IPS DF 6.9 (cell line): ENCODE results near the gene SKAP1.
"Not testable (repeated sequence)": the region's sequence is repeated elsewhere in the genome, so short reads cannot be mapped to it uniquely, and the experiment has no call there.

ENCODE experiments used
- DNase-seq: peaks from one replicate; pipeline ENCODE4 v3.0.0-alpha.2; 2013; ENCODE audit warnings: low read depth, low spot score
- H3K27ac ChIP-seq: one replicate; pipeline ENCODE4 v1.5.1; 2013; ENCODE audit warnings: low read length, control low read depth
- H3K27me3 ChIP-seq: 2 replicates; pipeline ENCODE4 v1.6.1; 2013; ENCODE audit warnings: mild to moderate bottlenecking, low read length; ENCODE audit not compliant: control insufficient read depth, insufficient read depth
- H3K36me3 ChIP-seq: 2 replicates; pipeline ENCODE4 v1.6.1; 2013; ENCODE audit warnings: low read length; ENCODE audit not compliant: control insufficient read depth, insufficient read depth
- H3K4me1 ChIP-seq: 2 replicates; pipeline ENCODE4 v1.6.1; 2013; ENCODE audit warnings: low read length; ENCODE audit not compliant: control insufficient read depth, insufficient read depth
- H3K4me3 ChIP-seq: 2 replicates; pipeline ENCODE4 v1.5.1; 2013; ENCODE audit warnings: mild to moderate bottlenecking, low read length
- H3K9me3 ChIP-seq: 2 replicates; pipeline ENCODE4 v1.6.1; 2013; ENCODE audit warnings: low read length, inconsistent platforms; ENCODE audit not compliant: control insufficient read depth, insufficient read depth
- WGBS: extraction: QIAGEN DNeasy Blood & Tissue Kit; methylation state at CpG from one replicate; pipeline ENCODE4 v1.1.7; 2013; ENCODE audit warnings: mixed read lengths, missing lambda C conversion rate; ENCODE audit not compliant: insufficient read length, insufficient coverage; 5-methylcytosine and 5-hydroxymethylcytosine counted together

Gene SKAP1

DNA sequence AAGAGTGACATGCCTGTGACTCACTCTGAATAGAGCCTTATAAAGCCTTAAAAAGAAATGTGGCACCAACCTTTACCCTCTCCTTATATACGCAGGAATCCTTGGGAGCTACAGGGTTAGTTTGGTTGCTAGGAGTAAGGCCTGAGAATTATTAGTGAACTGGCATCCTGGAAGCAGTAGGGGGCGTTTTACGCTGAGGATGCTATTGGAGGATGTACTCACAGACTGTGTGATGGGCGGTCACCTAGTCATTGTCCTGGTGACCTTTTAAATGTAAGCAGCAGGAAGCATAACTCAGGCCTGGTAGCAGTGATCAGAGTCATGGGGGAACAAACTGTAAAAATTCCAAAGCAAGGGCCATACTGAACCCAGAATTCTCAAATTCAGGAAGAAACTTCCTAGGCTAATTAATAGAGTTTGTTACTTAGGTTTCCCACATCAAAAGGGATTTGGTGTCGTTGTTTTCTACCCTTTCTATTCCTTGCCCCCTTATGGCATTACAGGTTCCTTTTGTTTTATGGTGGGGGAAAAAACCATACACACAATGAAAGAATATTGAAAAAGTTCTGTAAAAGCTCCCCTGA lies 168.6 kb downstream of the SKAP1 start:
- Histone ChIP-seq H3K27ac (no peak overlapping the region), H3K36me3 (no peaks in the 10 kb centered on the region), H3K4me1 (no peaks in the 10 kb centered on the region), H3K27me3 (no peaks in the 10 kb centered on the region), H3K4me3 (no peak overlapping the region), H3K9me3 (no peaks in the 10 kb centered on the region)
- WGBS = no CpG with 5 or more reads among the region's 5 CpGs
- DNase-seq = peak; percentile 81

DNA sequence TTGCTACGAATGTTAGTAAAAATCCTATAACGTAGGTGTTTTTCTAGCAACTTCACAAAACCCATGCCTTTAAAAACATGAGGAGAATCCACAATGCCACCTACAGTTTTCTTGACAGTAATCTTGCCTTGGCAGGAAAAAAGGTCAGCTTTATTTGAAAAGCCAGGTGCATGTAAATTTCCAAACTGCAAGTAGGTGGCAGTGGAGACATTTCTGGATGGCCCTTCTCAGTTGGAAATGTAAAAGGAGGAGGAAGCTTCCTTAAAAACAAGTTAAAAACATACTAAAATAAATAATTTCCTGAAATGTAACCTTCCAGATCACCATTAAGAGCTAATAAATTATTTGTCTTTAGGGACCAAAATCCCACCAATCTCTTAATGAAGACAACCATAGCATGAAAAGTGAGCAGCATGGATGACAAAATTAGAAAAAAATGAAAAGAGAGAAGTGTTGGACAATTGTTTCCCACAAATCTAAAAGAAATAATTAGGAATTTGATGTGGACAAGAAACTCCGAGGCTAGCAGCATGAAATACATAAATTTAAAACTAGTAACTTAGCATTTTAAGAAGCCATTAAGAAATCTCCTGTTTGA lies 170.2 kb downstream of the SKAP1 start:
- H3K27ac ChIP-seq = no peak overlapping the region
- H3K4me3 ChIP-seq = no peak overlapping the region
- no peaks in the 10 kb centered on the region for H3K27me3 ChIP-seq
- no peaks in the 10 kb centered on the region for H3K4me1 ChIP-seq
- H3K9me3 ChIP-seq = no peaks in the 10 kb centered on the region
- WGBS = no CpG with 5 or more reads among the region's 3 CpGs
- H3K36me3 ChIP-seq = no peaks in the 10 kb centered on the region
- DNase-seq = peak; percentile 18

GRCh38 chr17:48258331-48258730 lies 171.7 kb downstream of the SKAP1 start:
- Histone ChIP-seq H3K4me1 (no peaks in the 10 kb centered on the region), H3K27ac (no peak overlapping the region), H3K9me3 (no peaks in the 10 kb centered on the region), H3K27me3 (no peaks in the 10 kb centered on the region), H3K4me3 (no peak overlapping the region), H3K36me3 (no peaks in the 10 kb centered on the region)
- WGBS = no CpG with 5 or more reads among the region's 1 CpG
- DNase-seq = no peak

GRCh38 chr17:48255759-48256158 lies 174.3 kb downstream of the SKAP1 start:
- H3K4me3 ChIP-seq = no peak overlapping the region
- no peaks in the 10 kb centered on the region for H3K4me1 ChIP-seq
- DNase-seq = no peak
- no CpG with 5 or more reads among the region's 4 CpGs for WGBS
- no peaks in the 10 kb centered on the region for H3K36me3 ChIP-seq
- H3K27me3 ChIP-seq = no peaks in the 10 kb centered on the region
- H3K9me3 ChIP-seq = no peaks in the 10 kb centered on the region
- H3K27ac ChIP-seq = no peak overlapping the region

- no CpG with 5 or more reads among the region's 1 CpG for WGBS
- Histone ChIP-seq H3K27me3 (no peaks in the 10 kb centered on the region), H3K9me3 (no peaks in the 10 kb centered on the region), H3K4me1 (no peaks in the 10 kb centered on the region), H3K27ac (no peak overlapping the region), H3K36me3 (no peaks in the 10 kb centered on the region), H3K4me3 (no peak overlapping the region)
- DNase-seq = no peak
Observed at GRCh38 chr17:48254896-48255295, 175.1 kb downstream of the SKAP1 start.

- Histone ChIP-seq H3K4me3 (no peak overlapping the region), H3K36me3 (no peaks in the 10 kb centered on the region), H3K27me3 (no peaks in the 10 kb centered on the region), H3K4me1 (no peaks in the 10 kb centered on the region), H3K9me3 (no peaks in the 10 kb centered on the region), H3K27ac (no peak overlapping the region)
- WGBS = no CpG with 5 or more reads among the region's 2 CpGs
- no peak for DNase-seq
Observed at GRCh38 chr17:48253975-48254374, 176.0 kb downstream of the SKAP1 start.

GRCh38 chr17:48251950-48252349 lies 178.1 kb downstream of the SKAP1 start:
- no peaks in the 10 kb centered on the region for H3K36me3 ChIP-seq
- WGBS = no CpG with 5 or more reads among the region's 3 CpGs
- no peaks in the 10 kb centered on the region for H3K4me1 ChIP-seq
- no peaks in the 10 kb centered on the region for H3K27me3 ChIP-seq
- DNase-seq = no peak
- no peak overlapping the region for H3K4me3 ChIP-seq
- no peak overlapping the region for H3K27ac ChIP-seq
- no peaks in the 10 kb centered on the region for H3K9me3 ChIP-seq

DNA sequence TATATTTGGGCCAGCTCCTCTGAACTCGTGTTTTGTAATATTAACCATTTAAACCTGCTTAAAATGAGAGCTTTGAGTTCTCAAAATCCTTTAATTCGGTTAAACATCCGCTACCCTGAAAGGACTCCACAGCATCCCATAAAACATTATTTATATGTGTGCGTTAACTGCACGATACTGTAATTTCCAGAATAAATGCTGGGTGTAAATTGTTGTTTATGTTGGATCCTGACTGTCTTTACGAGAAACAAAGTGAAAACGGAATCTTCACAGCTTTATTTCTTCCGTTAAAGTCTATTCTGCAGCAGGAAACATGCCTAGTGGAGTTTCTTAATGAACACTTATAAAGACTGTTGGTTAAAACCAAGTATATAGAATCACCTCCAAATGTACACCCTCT lies 179.1 kb downstream of the SKAP1 start:
- DNase-seq = no peak
- no CpG with 5 or more reads among the region's 8 CpGs for WGBS
- Histone ChIP-seq H3K4me3 (no peak overlapping the region), H3K36me3 (no peaks in the 10 kb centered on the region), H3K27me3 (no peaks in the 10 kb centered on the region), H3K4me1 (no peaks in the 10 kb centered on the region), H3K27ac (no peak overlapping the region), H3K9me3 (no peaks in the 10 kb centered on the region)

- H3K27ac ChIP-seq, H3K4me1 ChIP-seq, DNase-seq, H3K9me3 ChIP-seq, H3K36me3 ChIP-seq, H3K4me3 ChIP-seq, H3K27me3 ChIP-seq: not testable (repeated sequence)
- WGBS = no CpG with 5 or more reads among the region's 5 CpGs
Observed at GRCh38 chr17:48250059-48250458, 180.0 kb downstream of the SKAP1 start.

DNA sequence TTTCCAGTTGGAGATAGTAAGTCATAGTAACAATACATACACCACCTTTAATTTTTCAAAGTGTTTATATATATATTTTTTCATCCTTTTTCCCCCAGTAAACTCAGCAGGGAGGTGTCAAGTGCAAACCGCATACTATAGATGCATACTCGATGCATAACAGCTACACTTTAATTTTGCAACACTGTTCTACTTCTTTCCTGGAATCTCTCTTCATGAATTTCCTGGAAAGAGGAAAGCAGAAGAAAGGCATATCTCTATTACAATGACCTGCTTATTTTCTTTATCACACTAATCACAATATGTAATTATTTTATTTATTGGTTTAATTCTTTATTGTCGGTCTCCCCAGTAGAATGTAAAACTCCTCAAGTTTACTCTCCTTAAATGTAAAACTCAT lies 182.4 kb downstream of the SKAP1 start:
- Histone ChIP-seq H3K4me3 (no peak overlapping the region), H3K27ac (no peak overlapping the region)
- WGBS = no CpG with 5 or more reads among the region's 3 CpGs

GRCh38 chr17:48247038-48247437 lies 183.0 kb downstream of the SKAP1 start:
- no CpG with 5 or more reads among the region's 1 CpG for WGBS
- H3K4me3 ChIP-seq = no peak overlapping the region
- H3K36me3 ChIP-seq = no peaks in the 10 kb centered on the region
- no peak for DNase-seq
- H3K9me3 ChIP-seq = no peaks in the 10 kb centered on the region
- no peaks in the 10 kb centered on the region for H3K4me1 ChIP-seq
- no peaks in the 10 kb centered on the region for H3K27me3 ChIP-seq
- H3K27ac ChIP-seq = no peak overlapping the region

More for the DNA sequence above, 182.4 kb downstream of the SKAP1 start:
- Histone ChIP-seq H3K9me3 (no peaks in the 10 kb centered on the region), H3K36me3 (no peaks in the 10 kb centered on the region), H3K4me1 (no peaks in the 10 kb centered on the region), H3K27me3 (no peaks in the 10 kb centered on the region)
- DNase-seq = no peak
